Inferior parietal cortex (tissue), 1 donor: Measurements from ENCODE around the gene UROC1.
"Not testable (repeated sequence)": the region's sequence is repeated elsewhere in the genome, so short reads cannot be mapped to it uniquely, and the experiment has no call there.

Experiments
- DNase-seq: peaks from one replicate; pipeline ENCODE4 v3.0.0-alpha.2; 2016; ENCODE audit errors: extremely low spot score

The UROC1 gene

DNA sequence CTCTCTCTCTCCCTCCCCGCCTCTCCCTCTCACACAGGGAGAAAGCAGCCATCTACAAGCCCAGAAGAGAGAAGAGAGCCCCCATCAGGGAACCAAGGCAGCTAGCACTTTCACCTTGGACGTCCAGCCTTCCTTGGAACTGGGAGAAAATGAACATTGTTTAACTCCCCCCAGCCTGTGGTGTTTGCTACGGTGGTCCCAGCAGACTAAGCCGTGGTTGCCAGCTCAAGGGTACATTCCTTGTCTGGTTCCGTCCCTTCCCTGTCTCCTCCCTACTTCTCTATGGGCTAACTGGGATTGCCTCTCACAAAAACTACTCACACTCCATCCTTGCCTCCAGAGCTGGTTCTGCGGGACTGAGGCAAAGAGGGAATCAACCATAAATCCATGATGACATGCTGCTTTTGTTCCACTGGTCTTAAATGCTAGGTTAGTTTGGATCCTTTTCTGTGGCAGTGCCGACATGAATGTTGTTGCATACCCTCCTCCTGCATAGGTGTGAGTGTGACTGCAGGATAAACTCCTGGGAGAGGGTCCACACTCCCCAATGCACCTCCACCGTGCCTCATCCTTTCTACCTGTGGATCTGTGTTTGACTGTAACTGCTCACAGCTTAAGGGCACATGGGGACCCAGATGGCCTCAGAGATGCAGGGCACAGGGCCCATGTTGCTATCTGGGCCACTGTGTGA is 29.1 kb upstream of the UROC1 start:
- DNase-seq = no peak

DNA sequence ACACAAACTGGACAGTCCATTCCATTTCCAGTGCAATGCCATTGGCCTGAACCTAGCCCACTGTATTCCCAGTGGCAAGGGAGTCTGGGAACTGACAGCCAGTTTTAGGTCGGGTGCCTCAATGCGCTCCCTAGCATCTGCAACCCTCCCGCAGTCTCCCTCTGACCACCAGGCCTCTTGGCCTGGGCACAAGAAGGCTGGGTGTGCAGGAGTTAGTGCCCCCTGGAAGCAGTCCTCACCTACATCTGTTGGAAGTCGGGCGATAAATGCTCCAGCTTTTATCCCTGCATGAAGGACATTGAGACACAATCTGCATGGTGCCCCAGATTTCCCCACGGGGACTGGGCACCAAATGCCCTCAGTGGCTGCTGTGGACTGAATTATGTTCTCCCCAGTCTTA is 28.4 kb upstream of the UROC1 start:
- no peak for DNase-seq

DNA sequence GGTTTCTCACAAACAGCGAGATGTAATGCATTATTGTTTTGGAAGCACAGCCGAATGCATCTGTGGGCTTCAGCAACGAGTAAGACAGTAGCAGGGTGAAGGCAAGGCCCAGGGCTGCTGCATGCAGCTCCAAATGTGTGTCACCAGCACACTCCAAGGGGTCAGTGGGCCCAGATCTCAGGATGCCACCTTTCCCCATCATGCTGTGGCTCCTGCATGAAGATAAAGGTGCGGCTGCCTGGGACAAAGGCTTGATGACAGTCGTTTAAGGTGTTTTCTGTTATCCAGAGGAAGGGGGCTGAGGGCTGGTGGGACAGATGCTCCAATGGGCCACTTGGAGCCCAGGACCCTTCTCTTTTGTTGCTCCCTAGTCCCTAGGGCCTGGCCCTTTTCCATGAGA is 28.0 kb upstream of the UROC1 start:
- no peak for DNase-seq

DNA sequence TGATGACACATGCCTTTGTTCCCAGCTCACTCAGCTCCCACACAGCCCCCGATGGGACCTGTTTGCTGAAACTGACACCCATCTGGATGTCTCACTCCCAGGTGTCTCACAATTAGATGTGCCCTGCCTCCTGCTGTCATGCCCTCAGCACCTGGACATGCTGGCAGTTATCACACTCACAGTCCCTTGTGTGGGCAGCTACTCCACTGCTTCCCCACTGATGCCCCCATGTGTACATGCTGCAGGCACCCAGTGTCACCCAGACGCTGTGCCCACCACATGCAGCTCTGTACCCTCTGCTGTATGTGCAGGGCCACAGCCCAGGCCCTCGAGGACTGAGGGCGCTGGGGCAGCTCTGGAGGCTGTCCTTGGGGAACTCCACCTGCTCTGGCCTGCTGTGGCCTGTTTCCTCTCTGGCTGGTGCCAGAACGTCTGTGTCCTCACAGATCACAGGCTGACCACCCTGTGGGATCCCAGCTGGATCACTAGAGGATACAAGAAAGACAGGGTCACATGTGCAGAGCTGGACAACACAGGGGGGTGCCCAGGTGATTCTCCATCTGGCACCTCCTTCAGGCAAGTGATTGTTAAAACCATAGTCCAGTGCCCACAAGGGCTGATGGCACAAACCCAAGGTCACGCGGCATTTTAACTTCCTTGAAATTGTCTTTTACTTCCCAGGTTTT is 27.2 kb upstream of the UROC1 start:
- no peak for DNase-seq

DNA sequence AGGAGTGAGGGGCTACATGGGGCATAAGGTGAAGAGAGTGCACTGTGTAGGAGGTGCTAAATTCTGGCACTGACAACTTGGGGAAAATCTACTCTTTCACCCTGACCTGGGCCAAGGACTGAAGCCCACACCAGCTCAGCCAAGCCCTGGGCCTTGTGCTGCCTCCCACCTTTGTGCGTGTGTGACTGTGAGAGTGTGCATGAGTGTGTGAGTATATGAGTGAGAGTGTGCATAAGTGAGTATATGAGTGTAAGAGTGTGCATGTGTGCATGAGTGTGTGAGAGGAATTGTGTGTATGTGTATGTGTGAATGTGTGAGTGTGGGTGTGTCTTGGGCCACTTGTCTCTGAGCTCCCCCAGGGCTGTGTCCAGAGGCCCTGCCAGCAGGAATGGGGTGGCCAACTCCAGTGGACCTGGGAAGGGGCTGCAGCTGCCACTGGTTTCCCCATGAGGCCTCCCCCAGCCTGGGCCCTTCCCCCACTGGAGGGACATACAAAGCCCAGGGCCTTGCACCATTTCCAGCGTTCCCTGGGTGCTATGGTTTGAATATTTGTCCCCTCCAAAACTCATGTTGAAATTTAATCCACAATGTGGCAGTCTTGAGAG is 26.0 kb upstream of the UROC1 start:
- DNase-seq = no peak

DNA sequence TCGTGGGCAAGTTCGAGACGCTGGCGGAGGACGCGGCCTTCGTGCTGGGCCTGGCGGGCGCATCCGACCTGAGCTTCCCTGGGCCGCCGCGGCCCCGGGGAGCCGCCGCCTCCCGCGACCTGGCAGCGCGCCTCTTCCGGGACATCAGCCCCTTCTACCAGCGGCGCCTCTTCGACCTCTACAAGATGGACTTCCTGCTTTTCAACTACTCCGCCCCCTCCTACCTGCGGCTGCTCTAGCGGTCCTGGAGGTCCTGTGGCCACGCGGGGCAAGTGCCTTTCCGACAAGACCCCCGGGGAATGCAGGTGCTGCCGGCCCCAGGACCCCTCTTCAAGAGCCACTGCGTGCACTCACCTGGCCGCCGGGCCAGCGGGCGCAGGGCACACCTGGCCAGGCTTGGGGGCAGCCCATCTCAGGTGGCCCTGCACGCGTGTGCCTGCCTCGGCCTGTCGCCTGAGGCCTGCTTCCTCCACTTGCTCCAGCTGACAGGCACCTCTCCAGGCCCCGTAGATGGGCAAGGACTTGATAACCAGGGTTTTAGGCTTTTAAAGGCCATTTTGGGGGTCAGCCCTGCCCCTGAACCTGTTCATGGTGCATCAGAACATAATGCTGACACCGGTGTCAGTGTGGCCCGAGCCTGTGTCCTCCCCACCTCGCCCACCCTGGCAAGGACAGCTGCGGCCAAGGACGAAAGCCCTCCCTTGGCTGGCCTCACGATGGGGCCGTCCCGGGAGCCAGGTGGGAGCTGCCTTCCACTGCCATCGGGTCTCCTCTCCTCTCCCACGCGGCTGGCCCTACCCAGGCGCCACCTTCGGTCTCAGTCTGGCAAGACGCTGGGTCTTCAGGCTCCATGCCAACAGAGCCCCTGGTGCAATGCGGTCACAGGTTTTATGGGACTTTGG is 25.0 kb upstream of the UROC1 start:
- DNase-seq = no peak

DNA sequence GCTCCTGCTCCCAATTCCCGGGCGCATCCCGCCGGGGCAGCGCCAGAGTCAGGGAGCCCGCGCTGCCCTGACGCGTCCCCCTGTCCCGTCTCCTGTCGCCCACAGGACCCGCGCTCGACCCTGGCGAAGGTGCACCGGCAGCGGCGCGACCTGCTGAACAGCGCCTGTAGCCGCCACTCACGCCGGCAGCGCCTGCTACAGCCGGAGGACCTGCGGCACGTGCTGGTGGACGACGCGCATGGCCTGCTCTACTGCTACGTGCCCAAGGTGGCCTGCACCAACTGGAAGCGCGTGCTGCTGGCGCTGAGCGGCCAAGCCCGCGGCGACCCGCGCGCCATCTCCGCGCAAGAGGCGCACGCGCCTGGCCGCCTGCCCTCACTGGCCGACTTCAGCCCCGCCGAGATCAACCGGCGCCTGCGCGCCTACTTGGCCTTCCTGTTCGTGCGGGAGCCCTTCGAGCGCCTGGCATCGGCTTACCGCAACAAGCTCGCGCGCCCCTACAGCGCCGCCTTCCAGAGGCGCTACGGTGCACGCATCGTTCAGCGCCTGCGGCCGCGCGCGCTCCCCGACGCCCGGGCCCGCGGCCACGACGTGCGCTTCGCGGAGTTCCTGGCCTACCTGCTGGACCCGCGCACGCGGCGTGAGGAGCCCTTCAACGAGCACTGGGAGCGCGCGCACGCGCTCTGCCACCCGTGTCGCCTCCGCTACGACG is 24.2 kb upstream of the UROC1 start:
- DNase-seq = no peak

DNA sequence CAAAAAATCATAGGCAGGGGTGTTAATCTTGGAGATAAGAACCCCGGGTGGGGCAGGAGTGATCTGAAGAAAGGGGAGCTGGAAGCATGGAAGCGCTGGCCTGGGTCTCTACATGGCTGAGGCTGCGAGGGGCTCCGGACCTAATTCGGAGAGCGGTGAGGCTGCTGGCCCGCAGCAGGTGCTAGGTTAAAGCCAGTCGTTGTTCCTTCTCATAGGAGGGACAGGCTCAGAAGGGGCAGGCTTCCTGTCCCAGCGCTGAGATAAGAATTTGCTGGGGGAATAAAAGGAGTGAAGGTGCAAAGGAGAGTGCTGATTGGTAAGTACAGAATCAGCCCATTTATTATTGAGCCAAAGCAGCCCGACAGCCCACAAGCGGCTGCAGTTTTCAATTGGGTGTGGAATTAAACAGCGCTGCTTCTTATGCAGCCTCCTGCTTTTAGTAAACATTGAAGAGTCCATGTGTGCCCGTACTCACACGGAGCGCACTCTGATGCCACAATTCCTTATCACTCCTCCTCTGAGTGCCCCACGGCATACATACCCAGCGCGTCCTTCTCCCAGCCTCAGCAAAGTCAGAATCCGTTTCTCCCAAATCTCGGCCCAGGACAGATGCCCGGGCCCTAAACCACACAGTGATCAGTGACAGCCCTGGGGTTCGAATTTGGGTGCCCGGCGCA is 23.5 kb upstream of the UROC1 start:
- DNase-seq = no peak

DNA sequence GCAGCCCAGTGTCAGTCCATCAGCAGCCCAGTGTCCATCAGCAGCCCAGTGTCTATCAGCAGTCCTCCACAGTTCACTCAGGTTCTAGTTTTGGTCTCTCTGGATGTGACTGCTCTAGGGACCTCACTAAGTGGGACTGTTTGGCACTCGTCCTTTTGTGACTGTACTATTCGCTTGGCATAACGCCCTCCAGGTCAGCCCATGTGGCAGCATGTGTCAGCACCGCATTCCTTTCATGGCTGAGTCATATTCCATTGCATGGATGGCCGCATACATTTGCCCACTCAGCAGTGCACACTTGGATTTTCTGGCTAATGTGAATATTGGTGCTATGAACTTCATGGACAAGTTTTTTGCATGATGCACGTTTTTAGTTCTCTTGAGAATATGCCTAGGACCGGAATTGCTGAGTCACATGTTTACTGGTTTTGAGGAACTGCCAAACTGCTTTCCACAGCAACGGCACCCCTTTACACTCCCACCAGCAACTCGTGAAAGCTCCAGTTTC is 22.8 kb upstream of the UROC1 start:
- DNase-seq = no peak

DNA sequence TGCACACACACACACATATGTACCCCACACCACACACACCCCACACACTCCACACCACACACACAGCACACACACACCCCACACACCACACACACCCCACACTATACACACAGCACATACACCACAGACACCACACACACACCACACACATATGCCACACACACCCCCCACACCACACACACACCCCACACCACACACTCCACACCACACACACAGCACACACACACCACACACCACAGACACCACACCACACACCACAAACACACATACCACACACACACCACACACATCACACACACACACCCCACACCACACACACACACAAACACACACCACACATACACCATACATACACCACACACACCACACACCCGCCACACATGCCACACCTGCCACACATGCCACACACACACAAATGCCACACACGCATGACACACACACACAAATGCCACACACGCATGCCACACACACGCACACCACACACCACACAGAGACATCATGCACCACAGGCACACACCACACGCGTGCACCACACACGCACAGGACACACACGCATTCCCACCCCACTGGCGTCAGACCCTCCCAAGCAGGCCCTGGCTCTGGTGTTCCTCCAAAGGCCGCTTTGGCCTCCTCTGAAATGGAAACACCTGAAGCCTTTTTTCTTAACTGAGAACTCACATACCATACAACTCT is 22.1 kb upstream of the UROC1 start:
- no peak for DNase-seq

DNA sequence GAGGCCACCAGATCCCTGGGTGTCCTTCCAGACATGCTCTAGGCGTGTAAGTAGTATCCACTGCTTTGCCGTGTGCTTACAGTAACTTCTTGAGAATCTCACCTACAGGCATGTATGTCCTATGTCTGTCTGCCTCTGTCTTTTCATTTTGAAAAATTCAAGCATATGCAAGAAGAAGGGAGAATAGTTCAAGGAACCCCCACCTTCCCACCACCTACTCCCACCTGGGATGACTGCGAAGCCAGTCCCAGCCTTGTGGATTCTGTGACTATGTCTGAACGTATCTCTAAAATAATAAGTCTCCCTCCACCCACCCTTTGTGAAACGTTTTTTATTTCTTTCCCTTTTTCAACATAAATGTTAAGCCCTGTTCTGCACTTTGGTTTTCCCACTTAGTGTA is 21.4 kb upstream of the UROC1 start:
- no peak for DNase-seq

DNA sequence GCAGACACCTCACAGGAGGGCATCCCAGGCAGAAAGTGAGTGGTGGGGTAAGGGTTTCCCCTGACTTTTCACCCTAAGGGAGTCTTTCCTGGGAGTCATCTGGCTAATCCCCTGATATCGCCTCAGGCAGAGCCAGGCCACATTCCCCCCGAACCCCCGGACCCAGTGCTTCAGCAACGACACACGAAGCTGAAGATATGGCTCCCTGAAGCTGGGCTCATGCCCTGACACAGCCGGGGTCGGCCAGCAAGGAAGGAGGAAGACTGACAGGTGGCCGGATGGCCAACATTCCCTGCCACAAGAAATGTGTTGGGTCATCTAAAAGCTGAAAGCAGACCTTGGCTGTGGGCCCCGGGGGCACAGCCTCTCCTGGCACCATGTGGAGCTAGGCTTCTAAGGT is 20.7 kb upstream of the UROC1 start:
- no peak for DNase-seq

DNA sequence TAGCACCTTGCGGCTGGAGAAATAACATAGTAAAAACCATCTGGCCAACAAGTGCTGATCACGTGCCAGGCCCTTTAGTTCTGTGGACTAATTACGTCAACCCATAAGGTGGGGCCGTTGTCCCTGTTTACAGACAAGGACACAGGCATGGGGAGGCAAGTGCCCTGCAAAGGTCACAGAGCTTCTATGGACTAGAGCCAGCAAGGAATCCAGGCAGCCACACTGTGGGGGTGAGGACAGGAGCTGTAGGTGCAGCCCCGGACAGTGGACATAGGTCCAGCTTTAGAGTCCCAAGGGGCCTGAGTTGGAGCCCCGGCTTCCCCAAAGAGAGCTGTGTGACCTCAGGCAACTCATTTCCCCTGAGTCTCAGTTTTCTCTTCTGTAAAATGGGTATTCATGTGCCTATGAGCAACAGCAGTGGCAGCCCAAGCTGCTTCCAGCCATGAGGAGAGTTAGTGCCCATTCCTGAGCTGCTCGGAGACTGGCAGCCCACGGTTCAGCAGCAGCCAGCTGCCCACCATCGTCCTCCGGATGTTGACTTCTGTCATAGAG is 20.2 kb upstream of the UROC1 start:
- DNase-seq = no peak

DNA sequence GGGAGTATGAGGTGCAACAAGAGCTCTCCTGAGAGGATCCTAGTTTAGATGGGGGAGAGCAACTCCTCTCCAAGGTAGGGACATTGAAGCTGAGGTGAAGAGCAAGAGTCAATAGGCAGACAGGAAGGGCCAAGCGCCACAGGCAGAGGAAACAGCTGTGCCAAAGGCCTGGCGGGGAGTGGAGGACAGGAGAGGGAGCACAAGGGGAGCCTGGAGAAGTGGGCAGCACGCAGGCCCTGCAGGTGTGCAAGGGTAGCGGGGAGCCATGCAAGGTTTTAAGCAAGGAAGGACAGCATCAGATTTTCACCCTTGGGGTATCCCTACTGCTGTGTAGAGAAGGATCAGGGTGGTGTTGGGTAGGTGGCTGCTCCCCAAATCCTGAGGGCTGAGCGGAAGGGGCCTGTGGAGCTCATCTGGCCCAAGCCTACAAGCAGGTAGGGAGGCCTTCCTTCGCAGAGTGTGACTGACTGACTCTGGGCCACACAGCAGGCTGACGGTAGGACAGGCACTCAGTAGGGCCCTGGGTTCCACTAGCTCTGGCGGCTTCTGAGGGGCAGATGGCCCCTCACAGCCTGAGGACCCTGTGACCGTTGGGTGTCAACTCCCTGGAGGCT is 19.6 kb upstream of the UROC1 start:
- no peak for DNase-seq

DNA sequence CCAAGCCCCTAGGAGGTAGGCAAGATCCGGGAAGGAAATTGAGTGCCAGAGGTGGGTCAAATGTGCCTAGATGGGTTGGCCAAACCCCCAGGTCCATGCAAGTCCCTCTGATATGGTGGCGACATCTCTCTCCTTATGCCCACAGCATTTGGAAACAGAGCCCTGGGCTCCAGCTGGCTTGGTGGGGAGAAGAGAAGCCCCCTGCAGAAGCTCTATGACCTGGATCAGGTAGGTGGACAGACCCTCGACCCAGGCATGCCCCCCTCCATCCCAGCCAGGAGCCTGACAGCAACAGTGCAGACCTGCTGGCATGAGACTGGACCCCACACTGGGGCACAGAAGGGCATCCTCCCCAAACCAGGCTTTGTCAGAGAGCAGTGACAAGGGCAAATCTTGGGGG is 18.6 kb upstream of the UROC1 start:
- no peak for DNase-seq

DNA sequence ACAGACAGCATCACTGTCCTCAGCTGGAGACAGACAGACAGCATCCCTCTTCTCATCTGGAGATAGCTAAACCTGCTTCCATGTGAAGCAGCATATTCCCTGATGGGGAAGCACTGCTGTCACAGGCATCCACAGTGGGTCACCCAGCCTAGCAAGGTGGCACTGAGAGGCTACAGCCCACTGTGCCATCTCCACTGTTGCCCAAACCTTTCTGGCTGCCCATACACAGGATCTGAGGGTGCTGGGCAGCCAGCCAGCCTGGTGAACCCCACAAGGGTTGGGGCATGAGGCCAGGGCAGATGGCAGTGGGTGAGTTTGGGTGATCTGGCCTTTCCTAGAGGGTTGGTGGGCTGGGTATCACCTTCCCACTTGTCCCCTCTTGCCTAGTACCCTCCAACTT is 18.1 kb upstream of the UROC1 start:
- no peak for DNase-seq

DNA sequence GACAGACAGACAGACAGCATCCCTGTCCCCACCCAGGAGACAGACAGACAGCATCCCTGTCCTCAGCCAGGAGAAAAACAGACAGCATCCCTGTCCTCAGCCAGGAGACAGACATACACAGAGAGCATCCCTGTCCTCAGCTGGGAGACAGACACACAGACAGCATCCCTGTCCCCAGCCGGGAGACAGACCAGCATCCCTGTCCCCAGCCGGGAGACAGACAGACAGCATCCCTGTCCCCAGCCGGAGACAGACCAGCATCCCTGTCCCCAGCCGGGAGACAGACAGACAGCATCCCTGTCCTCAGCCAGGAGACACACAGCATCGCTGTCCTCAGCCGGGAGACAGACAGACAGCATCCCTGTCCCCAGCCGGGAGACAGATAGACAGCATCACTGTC is 17.1 kb upstream of the UROC1 start:
- DNase-seq = not testable (repeated sequence)

DNA sequence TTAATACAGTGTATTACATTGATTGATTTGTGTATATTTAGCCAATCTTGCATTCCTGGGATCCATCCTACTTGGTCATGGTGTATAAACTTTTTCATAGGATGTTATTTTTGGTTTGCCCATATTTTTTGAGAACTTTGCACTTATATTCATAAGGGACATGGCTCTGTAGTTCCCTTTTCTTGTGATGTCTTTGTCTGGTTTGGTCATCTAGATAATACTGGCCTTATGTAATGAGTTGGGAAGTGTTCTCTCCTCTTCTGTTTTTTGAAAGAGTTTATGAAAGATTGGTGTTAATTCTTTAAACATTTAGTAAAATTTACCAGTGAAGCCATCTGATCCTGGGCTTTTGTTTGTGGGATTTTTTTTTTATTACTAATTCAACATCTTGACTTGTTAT is 15.9 kb upstream of the UROC1 start:
- no peak for DNase-seq

DNA sequence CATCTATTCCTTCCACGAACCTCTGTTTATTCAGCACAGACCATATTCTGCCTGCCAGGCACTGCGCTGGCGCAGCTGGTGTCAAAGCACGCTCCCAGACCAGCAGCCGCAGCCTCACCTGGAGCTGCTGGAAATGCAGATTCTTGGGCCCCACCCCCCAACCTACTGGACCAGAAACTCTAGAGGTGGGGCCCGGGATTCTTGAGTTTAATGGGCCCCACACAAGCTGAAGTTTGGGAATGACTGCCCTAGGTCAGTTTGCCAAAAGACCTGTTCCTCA is 13.4 kb upstream of the UROC1 start:
- no peak for DNase-seq
